HCT116 (cell line): Measurements from ENCODE around the gene NPHP3. TPM values are rescaled to one million over a fixed set of nuclear protein-coding genes. Genes with fewer than 3 reads are reported as not detected.

Source experiments
- ATAC-seq: fragments of 200-7000 bp; cut with Tn5 transposase; 2 replicates; pipeline ENCODE4 v1.9.1; 2020; ENCODE audit warnings: mild to moderate bottlenecking, moderate library complexity
- BruUV-seq: library from RNA; stranded (reverse); fragments of 400-500 nt; replicated peaks from 2 replicates; lab custom pipeline; 2021; lab: Mats Ljungman, UMichigan
- CTCF ChIA-PET: fragments of 300-600 bp; sonication (Branson Sonifier 250); formaldehyde crosslinking; loops from one replicate; lab custom pipeline; 2021; ENCODE audit warnings: antibody characterized with exemption; lab: Charles Lee
- POLR2A ChIA-PET: fragments of 300-600, 350-600 bp; sonication (Branson Sonifier 250); formaldehyde crosslinking; loops from one replicate; lab custom pipeline; 2021; ENCODE audit warnings: antibody characterized with exemption; lab: Charles Lee
- RAD21 ChIA-PET, 2 experiments: fragments of 300-600 bp; sonication (Branson Sonifier 250); formaldehyde crosslinking; loops; one replicate each; lab custom pipeline; 2023; ENCODE audit warnings: low total read pairs in 2 of 2; ENCODE audit not compliant: uncharacterized antibody in 2 of 2, unreplicated experiment in 2 of 2, low non-redundant PET in 1 of 2; lab: Charles Lee
- DNase-seq: peaks from one replicate; pipeline ENCODE4 v3.0.0-alpha.2; 2010; ENCODE audit warnings: low read depth, low spot score
- H2AFZ ChIP-seq: fragments of 200-600 bp; shearing (Covaris generic), sonication (generic); 2 replicates; pipeline ENCODE4 v1.6.1; 2017; ENCODE audit warnings: low read depth, mixed run types, mixed read lengths, antibody characterized with exemption, low read length; ENCODE audit not compliant: poor library complexity, severe bottlenecking
- H3K27ac ChIP-seq: 2 replicates; pipeline ENCODE4 v1.5.1; 2012; ENCODE audit warnings: low read depth, low read length
- H3K27me3 ChIP-seq: fragments of 200-600 bp; sonication (generic); 2 replicates; pipeline ENCODE4 v1.6.1; 2016; ENCODE audit warnings: mixed run types, low read length, mixed read lengths; ENCODE audit not compliant: insufficient read depth
- H3K36me3 ChIP-seq, 2 experiments: fragments of 200-500 bp in 1 of 2; fragments of 200-600 bp in 1 of 2; sonication (Bioruptor generic) in 1 of 2; sonication (generic) in 1 of 2; 2 replicates each; pipeline versions ENCODE4 v1.5.1 to v1.6.1; 2014 to 2016; ENCODE audit warnings: low read length in 2 of 2, inconsistent platforms in 1 of 2, mixed read lengths in 1 of 2, mixed run types in 1 of 2; ENCODE audit not compliant: insufficient read depth in 2 of 2, control insufficient read depth in 1 of 2
- H3K4me1 ChIP-seq, 2 experiments: fragments of 200-600 bp in 1 of 2; sonication (generic) in 1 of 2; 2 replicates each; pipeline versions ENCODE4 v1.5.1 to v1.6.1; 2012 to 2017; ENCODE audit warnings: low read length in 2 of 2, inconsistent platforms in 1 of 2, mild to moderate bottlenecking in 1 of 2, mixed read lengths in 1 of 2, mixed run types in 1 of 2, moderate library complexity in 1 of 2; ENCODE audit not compliant: insufficient read depth in 2 of 2, control insufficient read depth in 1 of 2
- H3K4me2 ChIP-seq: fragments of 200-600 bp; sonication (generic); 2 replicates; pipeline ENCODE4 v1.6.1; 2017; ENCODE audit warnings: mixed run types, low read length, mixed read lengths
- H3K4me3 ChIP-seq, 2 experiments: fragments of 200-600 bp in 1 of 2; sonication (generic) in 1 of 2; replicated peaks in 1 of 2; 2 replicates each; pipeline ENCODE4 v1.5.1; 2011 to 2016; ENCODE audit warnings: low read length in 2 of 2, control low read depth in 1 of 2, low read depth in 1 of 2, mild to moderate bottlenecking in 1 of 2, mixed read lengths in 1 of 2, mixed run types in 1 of 2
- H3K79me2 ChIP-seq: fragments of 200-600 bp; sonication (generic); 2 replicates; pipeline ENCODE4 v1.6.1; 2017; ENCODE audit warnings: mild to moderate bottlenecking, mixed run types, low read length, moderate library complexity, mixed read lengths; ENCODE audit not compliant: insufficient read depth
- H3K9ac ChIP-seq: fragments of 200-600 bp; sonication (generic); 2 replicates; pipeline ENCODE4 v1.6.1; 2016; ENCODE audit warnings: low read length, mixed read lengths
- H3K9me2 ChIP-seq: fragments of 200-600 bp; sonication (generic), shearing (Covaris generic); 2 replicates; pipeline ENCODE4 v1.6.1; 2017; ENCODE audit warnings: mixed run types, mild to moderate bottlenecking, moderate library complexity; ENCODE audit not compliant: insufficient read depth
- H3K9me3 ChIP-seq, 2 experiments: fragments of 200-500 bp in 1 of 2; fragments of 200-600 bp in 1 of 2; sonication (Bioruptor generic) in 1 of 2; sonication (generic) in 1 of 2; 2 replicates each; pipeline ENCODE4 v1.6.1; 2014 to 2017; ENCODE audit warnings: low read length in 2 of 2, mixed read lengths in 2 of 2, inconsistent platforms in 1 of 2, low read depth in 1 of 2, mild to moderate bottlenecking in 1 of 2, mixed run types in 1 of 2, moderate library complexity in 1 of 2; ENCODE audit not compliant: control insufficient read depth in 1 of 2, insufficient read depth in 1 of 2
- H4K20me1 ChIP-seq: fragments of 200-600 bp; sonication (generic), shearing (Covaris generic); 2 replicates; pipeline ENCODE4 v1.6.1; 2017; ENCODE audit warnings: mixed run types, mild to moderate bottlenecking, moderate library complexity; ENCODE audit not compliant: insufficient read depth
- ELF1 ChIP-seq: IDR thresholded peaks from 2 replicates; pipeline ENCODE4 v1.6.1; 2012; ENCODE audit warnings: low read depth, borderline replicate concordance
- EZH2 ChIP-seq: fragments of 200-600 bp; sonication (generic); IDR thresholded peaks from 2 replicates; pipeline ENCODE4 v1.6.1; 2017; ENCODE audit warnings: antibody characterized with exemption, mixed run types
- FOSL1 ChIP-seq: IDR thresholded peaks from 2 replicates; pipeline ENCODE4 v1.6.1; 2012; ENCODE audit warnings: low read depth
- POLR2A ChIP-seq: IDR thresholded peaks from 2 replicates; pipeline ENCODE4 v1.7.0; 2011; ENCODE audit warnings: borderline replicate concordance; ENCODE audit not compliant: insufficient read depth, insufficient read length; ENCODE audit errors: extremely low read depth
- POLR2AphosphoS5 ChIP-seq: IDR thresholded peaks from 2 replicates; pipeline ENCODE4 v1.6.1; 2011; ENCODE audit warnings: mild to moderate bottlenecking, low read depth, low read length, moderate library complexity
- TCF7L2 ChIP-seq: IDR thresholded peaks from 2 replicates; pipeline ENCODE4 v1.7.0; 2011; ENCODE audit warnings: borderline replicate concordance, inconsistent platforms; ENCODE audit not compliant: insufficient read depth, insufficient read length; ENCODE audit errors: extremely low read depth
- intact Hi-C: fragments of 100-400 bp; cut with micrococcal nuclease; formaldehyde crosslinking; loops from 2 replicates; pipeline ENCODE4 v1.10.0; 2022
- total RNA-seq: library from RNA; stranded (reverse); gene quantifications from one replicate; pipeline ENCODE4 v1.2.1, GENCODE V29; 2021; ENCODE audit not compliant: unreplicated experiment
- TF ChIP-seq, protein P1 (sequence below), 3 experiments: fragments of 200-600 bp in 1 of 3; sonication (generic) in 1 of 3; IDR thresholded peaks in 2 of 3; conservative IDR thresholded peaks in 1 of 3; 2 replicates each; pipeline ENCODE4 v1.5.1; 2012 to 2017; ENCODE audit warnings: low read depth in 2 of 3, low read length in 2 of 3, antibody characterized with exemption in 1 of 3, borderline replicate concordance in 1 of 3, control low read depth in 1 of 3, mild to moderate bottlenecking in 1 of 3, mixed read lengths in 1 of 3, mixed run types in 1 of 3, moderate library complexity in 1 of 3; ENCODE audit not compliant: insufficient read depth in 1 of 3

The NPHP3 gene
- total RNA-seq, 1 experiment from 2014 or later = 15.5 TPM

DNA sequence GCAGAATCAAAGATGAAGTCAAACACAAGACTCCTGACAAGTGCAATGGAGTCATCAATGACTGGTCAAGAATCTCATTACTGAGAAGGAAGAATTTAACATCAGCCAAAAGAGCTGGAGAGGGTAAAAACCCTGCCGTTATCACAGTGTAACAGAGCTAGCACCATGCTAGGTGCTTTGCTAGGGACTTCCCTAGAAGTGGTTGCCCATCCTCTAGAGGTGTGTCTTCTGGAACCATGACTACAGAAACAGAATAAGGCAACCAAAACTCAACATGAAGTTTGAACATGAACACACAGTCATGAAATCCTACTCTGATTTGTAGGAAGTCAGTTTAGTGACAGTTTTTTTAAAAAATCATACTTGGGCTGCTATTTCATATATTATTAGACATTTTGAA is 72.1 kb downstream of the NPHP3 start (continued):
- TF ChIP-seq, protein P1, sequence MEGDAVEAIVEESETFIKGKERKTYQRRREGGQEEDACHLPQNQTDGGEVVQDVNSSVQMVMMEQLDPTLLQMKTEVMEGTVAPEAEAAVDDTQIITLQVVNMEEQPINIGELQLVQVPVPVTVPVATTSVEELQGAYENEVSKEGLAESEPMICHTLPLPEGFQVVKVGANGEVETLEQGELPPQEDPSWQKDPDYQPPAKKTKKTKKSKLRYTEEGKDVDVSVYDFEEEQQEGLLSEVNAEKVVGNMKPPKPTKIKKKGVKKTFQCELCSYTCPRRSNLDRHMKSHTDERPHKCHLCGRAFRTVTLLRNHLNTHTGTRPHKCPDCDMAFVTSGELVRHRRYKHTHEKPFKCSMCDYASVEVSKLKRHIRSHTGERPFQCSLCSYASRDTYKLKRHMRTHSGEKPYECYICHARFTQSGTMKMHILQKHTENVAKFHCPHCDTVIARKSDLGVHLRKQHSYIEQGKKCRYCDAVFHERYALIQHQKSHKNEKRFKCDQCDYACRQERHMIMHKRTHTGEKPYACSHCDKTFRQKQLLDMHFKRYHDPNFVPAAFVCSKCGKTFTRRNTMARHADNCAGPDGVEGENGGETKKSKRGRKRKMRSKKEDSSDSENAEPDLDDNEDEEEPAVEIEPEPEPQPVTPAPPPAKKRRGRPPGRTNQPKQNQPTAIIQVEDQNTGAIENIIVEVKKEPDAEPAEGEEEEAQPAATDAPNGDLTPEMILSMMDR (IDR thresholded peaks at IDR 0.05 in 2 of 3, conservative IDR thresholded peaks at IDR 0.05 in 1 of 3; ENCODE audit: borderline replicate concordance in 1 of 3, insufficient read depth in 1 of 3, low read depth in 2 of 3, low read length in 2 of 3) = no peak
- TF ChIP-seq POLR2A (no peak), FOSL1 (no peak)

DNA sequence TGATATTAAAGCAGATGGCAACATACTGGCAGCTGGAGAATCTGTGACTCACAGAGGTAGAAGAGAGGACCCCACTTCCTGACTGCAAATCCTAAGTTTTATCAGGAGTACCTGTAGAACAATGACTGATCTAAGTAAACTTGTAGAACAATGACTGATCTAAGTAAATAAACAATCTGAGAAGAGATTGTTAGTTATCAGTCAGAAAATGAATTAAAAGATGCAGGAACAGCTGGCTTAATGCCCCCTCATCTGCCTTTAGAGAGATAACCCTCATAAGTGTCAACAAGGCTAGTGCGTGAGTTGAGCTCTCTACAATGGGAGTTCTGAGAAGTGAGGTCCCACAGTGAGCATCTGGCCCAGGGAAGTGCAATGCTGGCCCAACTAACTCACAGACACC is 77.2 kb downstream of the NPHP3 start:
- TF ChIP-seq EZH2 (no peak), POLR2A (no peak), TCF7L2 (no peak), POLR2AphosphoS5 (no peak), ELF1 (no peak)
- H3K27ac ChIP-seq = no peak overlapping the region
- H4K20me1 ChIP-seq = no peaks in the 10 kb centered on the region; the same call in 1 of the 2 replicates
- no peak overlapping the region for H3K4me3 ChIP-seq
- ATAC-seq (no peak), DNase-seq (no peak)
- ChIA-PET POLR2A (no interaction called here), RAD21 (no interaction called here), CTCF (no interaction called here)
- H2AFZ ChIP-seq = no peak overlapping the region
- intact Hi-C loops = loop anchor here (10.0 kb wide), 2 partner anchors 210 to 390 kb away; no protein-coding TSS in a partner anchor
- H3K36me3 ChIP-seq = no peaks in the 10 kb centered on the region
- BruUV-seq = no TSS peak
- H3K9me3 ChIP-seq = no peaks in the 10 kb centered on the region
- no peaks in the 10 kb centered on the region for H3K4me1 ChIP-seq
- no peak overlapping the region for H3K4me2 ChIP-seq
- no peaks in the 10 kb centered on the region for H3K79me2 ChIP-seq
- H3K27me3 ChIP-seq = no peaks in the 10 kb centered on the region
- H3K9ac ChIP-seq = no peak overlapping the region
- H3K9me2 ChIP-seq = no peaks in the 10 kb centered on the region
